Measurements from ENCODE around the gene WNT8A. TPM values are rescaled to one million over a fixed set of nuclear protein-coding genes. Genes with fewer than 3 reads are reported as not detected.

Gene WNT8A
- total RNA-seq, 2 experiments from 2014 or later, result not detected

DNA sequence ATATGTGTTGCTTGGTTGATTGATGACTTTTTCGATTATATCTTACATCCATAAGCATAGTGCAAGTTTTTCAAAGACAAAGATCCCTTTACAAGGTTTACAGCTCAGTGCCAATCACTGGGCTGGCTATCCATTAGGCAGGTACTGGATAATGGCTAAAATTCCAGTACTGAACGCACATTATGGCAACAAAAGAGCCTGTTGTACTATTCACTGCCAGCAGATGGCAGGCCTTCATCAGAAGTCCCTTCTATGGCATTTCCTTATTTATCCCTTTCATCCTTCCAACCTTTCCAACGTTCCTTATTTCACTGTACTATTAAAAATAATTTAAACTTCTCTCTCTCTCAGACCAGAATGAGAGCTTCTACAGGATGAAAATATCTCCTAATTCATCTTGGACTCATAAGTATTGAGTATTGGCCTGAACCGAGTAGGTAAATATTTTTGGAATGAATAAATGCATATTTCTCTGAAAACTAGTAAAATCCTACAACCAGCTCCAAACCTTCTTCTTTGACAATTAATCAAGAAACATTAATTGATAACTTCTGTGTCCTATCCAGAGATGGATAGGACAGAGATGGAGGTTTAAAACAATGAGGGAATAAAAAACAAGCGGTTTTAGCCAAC lies 6.7 kb upstream of the WNT8A start:
- ChIA-PET CTCF (interaction anchor here (0.6 to 5.9 kb wide), 21 partner anchors 9 to 299 kb away, joined by 3 to 37 read pairs (median 3); partner anchors contain the start of gene NME5), POLR2A (no interaction called here)

DNA sequence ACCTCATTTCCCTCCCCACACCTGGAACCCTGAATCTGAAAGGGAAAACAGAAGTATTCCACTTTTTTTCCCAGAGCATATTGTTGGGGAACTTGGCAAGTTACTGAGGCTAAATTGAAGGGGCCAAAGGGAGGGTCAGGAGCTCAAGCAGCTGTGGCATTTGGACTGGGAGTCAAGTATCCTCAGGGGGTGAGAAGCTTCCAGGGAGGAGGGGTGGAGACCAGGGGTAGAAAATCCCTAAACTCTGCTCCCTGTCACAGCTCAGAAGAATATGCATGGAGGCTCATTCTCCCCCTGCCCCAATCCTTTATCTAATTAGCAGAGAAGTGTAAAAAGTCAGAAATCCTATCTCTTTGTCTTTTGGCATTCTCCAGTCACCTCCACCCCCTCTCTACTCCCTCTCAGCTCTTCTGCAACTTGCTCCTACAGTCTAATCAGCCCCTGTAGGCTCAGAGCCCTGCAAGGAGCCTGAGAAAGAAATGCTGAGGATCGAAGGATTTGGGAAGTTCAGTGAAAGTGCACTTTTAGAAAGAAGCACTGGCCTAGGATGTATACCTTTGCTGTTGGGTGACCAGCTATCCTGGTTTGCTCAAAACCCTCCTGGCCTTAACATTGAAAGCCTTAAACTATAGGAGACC lies 5.7 kb upstream of the WNT8A start:
- POLR2A ChIA-PET, result no interaction called here
- CTCF ChIA-PET, result interaction anchor here (0.7 to 5.9 kb wide), 10 partner anchors 10 to 300 kb away, joined by 3 to 37 read pairs (median 5); no protein-coding TSS in a partner anchor

DNA sequence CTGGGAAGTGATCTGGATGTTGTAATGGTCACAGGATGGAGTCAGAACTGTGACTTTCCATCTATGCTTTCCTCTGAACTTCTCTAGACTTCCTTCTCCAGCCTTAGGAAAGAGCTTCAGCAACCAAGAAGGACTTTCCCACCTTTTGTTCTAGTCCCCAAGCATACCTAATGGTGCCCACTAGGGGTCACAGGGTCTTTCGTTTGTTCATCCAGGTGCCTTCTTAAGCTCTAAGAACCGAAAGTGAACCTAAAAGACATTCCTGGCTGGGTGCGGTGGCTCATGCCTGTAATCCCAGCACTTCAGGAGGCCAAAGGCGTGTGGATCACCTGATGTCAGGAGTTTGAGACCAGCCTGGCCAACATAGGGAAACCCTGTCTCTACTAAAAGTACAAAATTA lies 1.8 kb upstream of the WNT8A start:
- CTCF ChIA-PET, result interaction anchor here (1.2 to 1.7 kb wide), 3 partner anchors 15 to 52 kb away, joined by 3 to 7 read pairs (median 5); no protein-coding TSS in a partner anchor
- POLR2A ChIA-PET, result no interaction called here

DNA sequence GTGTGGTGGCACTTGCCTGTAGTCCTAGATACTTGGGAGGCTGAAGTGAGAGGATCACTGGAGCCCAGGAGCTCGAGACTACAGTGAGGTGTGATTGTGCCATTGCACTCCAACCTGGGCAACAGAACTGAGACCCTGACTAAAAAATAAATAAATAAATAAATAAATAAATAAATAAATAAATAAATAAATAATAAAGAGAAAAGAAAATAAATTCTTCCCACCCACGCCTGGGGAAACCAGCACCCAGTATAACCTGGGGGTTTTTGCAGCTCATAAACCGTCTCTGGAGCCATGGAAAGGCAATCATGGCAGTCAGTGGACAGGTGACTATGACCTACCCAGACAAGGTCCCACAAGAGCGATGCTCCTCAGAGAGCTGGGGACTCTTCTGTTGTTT lies 7.9 kb downstream of the WNT8A start:
- ChIA-PET CTCF (interaction anchor here (0.6 kb wide), 1 partner anchor 41 kb away, joined by 3 read pairs; no protein-coding TSS in a partner anchor), POLR2A (interaction anchor here (0.6 kb wide), 1 partner anchor 50 kb away, joined by 3 read pairs; no protein-coding TSS in a partner anchor)

DNA sequence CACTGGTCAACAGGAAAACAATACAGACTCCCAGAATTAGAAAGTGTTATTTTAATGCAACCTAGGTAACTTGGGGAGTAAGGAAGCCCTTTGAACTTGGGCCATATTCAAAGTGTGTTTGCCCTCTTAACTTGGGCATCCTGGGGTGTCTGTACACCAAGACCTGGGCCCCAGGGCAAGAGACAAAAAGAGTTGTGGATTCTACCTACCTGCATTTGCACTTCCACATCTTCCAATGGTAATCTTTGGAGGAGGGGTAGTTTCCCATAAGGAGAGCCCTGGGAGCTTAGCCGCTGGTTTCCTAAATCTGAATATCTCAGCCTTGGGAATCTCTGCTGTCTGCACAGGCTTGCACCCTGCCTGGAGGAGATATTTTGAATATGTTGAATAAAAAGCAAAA lies 8.5 kb downstream of the WNT8A start:
- ChIA-PET POLR2A (no interaction called here), CTCF (interaction anchor here (0.6 kb wide), 1 partner anchor 41 kb away, joined by 3 read pairs; no protein-coding TSS in a partner anchor)

DNA sequence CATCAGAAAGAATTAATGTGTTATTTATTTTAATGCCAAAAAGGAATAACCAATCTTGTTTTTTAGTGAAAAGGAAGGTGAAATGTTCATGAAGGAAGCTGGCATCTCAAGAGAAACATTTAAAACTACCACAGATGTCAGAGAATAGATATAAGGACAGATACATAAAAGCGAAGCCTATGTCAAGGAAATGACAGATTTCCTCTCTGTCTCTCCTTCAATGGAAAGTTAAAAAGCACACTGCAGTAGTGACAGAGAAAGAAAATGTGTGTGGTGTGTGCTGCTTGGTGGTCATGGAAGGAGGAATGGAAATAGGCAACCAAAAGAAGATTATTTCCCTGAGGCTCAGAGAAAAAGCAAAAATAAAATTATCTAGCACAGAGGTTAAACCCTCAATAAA lies 9.2 kb downstream of the WNT8A start:
- CTCF ChIA-PET, result no interaction called here
- POLR2A ChIA-PET, result no interaction called here

DNA sequence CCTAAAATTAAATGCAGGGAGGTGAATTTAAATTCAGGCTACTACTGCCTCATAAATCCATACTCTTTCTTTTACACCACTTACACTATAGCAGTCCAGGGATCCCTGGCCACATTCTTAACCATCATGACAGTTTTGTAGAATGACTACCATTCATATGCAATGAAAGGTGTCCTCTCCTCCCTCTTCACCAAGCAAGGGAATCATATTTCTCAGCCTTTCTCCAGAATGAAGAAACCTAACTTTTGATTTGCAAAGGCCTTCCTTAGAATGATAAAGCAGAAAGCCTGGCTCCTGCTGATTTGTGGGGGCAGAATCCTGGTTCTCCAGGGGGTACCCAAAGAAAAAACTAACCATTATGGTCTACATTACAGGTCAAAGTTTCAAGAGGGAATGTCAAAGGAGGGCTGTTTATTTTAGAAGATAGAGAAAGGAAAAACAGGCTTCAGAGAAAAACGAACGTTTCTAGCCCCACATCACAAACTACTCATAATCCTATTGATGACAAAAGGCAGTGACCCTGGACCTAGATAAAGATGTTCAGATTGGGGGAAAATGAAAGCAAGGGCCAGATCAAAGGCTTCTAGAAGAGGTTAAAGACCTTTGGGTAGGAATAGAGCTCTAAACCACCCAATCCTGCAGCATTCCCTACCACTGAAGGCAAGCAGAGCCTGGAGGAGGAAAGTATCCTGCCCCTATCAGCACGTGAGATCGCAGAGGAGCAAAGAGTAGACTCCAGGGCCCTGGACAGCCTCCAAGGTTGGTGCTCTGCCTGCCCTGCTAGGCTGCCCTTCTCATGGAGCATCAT lies 11.5 kb downstream of the WNT8A start:
- POLR2A ChIA-PET, result no interaction called here
- CTCF ChIA-PET, result interaction anchor here (0.8 kb wide), 1 partner anchor 64 kb away, joined by 3 read pairs; no protein-coding TSS in a partner anchor

DNA sequence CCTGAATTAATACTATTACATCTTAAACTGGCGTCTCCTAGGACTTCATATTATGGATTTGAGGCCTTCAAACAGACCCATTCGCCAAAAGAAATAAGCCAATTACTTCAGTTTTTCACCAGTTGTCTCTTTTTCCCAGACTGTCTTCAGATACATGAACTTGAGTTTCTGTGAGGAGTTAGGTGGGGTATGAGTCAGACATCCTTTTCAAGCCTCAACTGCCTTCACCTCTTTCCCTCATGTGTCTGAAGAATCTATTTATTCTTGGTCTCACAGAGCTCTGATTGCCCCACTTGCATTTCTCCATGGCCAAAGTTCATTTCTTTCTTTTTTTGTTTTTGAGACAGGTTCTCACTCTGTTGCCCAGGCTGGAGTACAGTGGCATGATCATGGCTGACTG lies 12.5 kb downstream of the WNT8A start:
- CTCF ChIA-PET, result interaction anchor here (0.6 kb wide), 1 partner anchor 35 kb away, joined by 3 read pairs; no protein-coding TSS in a partner anchor
- POLR2A ChIA-PET, result no interaction called here

DNA sequence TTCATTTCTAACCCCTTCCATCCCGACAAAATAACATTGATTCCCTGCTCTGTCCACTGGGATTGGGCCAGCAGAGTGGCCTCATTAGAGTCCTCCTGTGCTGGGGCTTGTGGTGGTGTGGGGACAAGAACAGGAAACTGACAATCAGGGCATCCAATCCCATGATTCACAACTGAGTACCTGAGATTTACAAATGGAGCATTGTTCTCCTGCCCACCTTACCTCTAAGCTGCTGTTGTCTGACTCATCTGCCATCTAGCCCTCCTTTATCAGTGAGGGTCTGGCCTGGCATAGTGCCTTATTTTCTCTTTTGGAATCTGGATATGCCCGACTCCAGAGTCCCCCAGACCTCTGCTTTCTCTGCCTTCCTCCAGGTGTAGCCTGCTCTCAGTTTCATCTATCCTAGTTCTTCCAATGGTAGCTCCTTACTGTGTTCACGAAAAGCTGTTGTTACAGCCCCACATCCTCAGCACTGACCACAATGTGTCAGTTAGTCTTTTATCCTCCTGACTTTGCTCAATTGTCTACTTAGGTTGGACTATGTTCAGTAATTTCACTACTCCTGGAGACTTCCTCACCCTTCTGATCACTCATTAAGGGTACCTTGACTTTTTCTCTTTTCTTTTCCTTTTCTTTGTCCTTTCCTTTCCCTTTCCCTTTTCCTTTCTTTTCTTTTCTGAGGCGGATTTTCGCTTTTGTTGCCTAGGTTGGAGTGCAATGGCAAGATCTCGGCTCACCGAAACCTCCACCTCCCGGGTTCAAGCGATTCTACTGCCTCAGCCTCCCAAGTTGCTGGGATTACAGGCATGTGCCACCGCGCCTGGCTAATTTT lies 13.4 kb downstream of the WNT8A start:
- CTCF ChIA-PET, result interaction anchor here (0.6 kb wide), 1 partner anchor 34 kb away, joined by 3 read pairs; no protein-coding TSS in a partner anchor
- POLR2A ChIA-PET, result no interaction called here

DNA sequence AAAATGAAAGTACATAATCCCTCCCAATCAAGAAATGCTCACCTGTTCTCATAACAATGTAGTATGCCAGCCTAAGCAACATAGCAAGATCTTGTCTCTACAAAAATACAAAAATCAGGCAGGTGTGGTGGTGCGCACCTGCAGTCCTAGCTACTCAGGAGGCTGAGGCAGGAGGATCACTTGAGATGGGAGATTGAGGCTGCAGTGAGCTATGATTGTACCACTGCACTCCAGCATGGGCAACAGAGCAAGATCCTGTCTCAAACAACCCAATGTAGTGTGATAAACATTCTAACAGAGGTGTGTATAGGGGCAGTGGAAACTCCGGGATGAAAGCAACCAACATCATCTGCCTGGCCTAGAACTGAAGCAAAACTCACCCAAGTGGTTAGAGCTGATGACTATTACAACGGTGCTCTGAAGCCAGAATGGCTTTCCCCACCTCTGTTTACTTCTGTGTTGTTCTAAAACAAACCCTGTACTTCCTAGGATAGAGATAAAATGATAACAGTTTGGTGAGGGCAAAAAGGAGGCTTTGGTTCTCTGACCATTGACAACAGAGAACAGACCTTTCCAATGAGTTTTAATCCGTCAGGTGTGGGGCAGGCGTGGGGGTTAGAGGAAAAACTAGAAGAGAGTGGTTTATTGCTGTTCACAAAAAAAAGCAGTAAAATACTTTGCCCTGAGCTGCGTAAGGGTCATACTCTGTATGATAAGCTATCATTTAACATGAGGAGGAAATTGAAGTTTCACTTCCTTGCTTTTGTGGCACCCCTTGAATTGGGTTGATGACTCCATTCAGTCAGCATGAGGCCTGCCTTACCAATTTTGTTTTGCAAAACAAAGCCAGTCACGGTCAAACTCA lies 18.9 kb downstream of the WNT8A start:
- ChIA-PET CTCF (no interaction called here), POLR2A (no interaction called here)

DNA sequence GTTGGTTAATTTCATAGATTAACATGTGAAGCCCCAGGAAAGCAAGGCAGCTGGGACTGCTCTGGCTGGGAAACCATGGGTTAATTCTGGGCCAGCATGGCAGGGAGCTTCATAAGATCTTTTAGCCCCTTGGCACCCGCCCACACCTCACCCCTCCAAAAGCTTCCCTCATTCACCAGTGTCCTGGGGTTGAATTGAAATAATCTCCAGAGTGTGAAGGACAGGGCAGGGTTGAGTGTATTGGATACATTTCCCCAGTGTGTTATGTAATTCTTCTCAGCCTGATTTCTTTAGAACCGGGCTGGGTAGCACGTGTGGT lies 19.4 kb downstream of the WNT8A start:
- POLR2A ChIA-PET, result no interaction called here

DNA sequence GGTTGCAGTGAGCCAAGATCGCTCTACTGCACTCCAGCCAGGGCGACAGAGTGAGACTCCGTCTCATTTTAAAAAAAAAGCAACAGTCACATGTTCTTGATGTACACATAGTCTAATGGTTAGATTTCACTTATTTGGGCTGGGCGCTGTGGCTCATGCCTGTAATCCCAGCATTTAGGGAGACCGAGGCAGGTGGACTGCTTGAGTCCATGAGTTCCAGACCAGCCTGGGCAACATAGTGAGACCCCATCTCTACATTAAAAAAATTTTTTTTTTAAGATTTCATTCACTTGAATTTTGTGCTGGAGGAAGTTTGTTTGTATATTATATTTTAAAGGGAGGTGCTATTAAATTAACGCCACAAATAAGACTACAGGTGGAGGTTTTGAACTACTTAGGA lies 21.9 kb downstream of the WNT8A start:
- CTCF ChIA-PET, result no interaction called here
- POLR2A ChIA-PET, result no interaction called here

More for the DNA sequence above, 19.4 kb downstream of the WNT8A start:
- CTCF ChIA-PET, result interaction anchor here (0.8 kb wide), 1 partner anchor 30 kb away, joined by 5 read pairs; no protein-coding TSS in a partner anchor

DNA sequence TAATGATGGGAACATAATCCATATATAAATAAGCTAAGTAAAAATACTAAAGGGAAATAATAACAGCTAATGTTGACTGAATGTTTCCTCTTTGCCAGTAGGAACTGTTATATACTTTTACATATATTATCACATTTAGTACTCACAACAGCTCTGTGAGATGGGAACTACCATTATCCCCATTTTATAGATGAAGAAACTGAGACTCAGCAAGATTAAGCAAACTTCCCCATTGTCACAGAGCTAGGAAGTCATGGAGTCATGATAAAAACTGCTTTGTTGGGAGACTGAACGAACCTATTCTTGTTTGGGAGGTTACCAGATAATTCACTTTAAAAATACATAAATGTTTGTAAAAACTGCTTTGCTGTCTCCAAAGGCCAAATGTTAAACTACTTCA lies 23.4 kb downstream of the WNT8A start:
- ChIA-PET POLR2A (no interaction called here), CTCF (no interaction called here)

DNA sequence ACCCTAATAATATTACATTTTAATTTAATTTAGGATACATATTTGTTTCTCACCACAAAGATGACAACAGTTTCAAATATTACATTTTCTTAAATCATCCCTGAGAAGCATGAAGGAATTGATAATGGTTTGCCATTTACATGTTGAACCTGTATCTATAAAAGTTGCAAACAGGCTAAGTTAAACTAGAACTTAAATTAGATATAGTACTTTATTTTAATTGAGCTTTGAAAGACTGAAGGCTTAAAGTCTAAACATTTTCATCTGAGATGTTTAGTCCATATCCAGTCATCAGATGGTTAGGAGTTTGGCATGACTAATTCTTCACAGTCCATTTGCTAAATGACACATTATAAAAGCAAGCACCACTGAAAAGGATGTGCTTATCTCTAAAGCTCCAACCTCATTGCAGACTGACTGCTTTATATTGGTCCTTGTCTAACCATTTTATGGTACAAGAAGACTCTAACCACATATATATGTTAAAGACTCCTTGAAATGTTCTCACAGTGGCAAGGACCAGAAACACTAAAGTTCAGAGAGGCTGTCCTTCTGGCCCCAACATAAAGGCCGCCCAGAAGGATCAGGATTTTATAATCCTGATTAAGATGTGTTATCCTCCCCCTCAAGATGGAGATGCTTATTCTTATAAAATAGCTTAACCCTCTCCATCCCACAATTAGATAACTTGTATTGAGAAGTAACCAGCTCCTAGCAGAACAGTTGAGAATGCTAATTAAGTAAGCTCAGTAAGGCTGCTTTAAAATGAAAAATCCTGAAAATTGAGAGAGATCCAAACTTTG lies 25.8 kb downstream of the WNT8A start:
- CTCF ChIA-PET, result interaction anchor here (1.6 kb wide), 1 partner anchor 32 kb away, joined by 4 read pairs; no protein-coding TSS in a partner anchor
- POLR2A ChIA-PET, result interaction anchor here (0.5 to 0.7 kb wide), 2 partner anchors 81 to 1235 kb away, joined by 3 to 6 read pairs; no protein-coding TSS in a partner anchor

DNA sequence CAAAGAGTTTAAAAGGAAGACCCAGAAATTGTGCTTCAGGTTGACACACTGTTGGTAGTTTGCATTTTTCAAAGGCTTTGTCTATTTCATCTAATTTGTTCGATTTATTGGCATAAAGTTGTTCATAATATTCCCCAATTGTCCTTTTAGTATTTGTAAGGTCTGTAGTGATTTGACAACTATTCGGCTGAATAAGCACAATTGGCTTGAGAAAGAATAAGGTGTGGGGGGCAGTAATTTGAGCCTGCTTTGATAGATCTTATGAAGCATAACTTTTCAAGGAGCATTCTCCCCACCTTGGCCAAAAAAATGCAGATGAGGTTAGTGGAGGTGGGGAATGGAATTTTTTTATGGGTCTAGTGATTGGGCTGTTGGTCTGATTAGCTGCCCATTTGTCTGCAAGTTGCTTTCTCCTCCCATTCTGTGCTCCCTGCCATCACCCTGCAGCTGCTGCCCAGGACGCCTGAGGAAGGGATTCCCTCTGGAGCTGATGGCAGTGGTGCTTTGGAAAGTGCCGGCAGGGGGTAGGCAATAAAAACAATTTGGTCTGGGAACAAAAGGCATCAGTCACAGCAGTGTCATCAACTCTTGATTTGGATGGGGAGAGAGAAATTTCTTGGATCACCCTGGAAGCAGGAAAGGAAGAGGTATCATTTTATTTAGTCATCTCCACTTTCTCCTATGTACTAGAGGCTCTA lies 26.6 kb downstream of the WNT8A start:
- CTCF ChIA-PET, result no interaction called here
- POLR2A ChIA-PET, result no interaction called here

DNA sequence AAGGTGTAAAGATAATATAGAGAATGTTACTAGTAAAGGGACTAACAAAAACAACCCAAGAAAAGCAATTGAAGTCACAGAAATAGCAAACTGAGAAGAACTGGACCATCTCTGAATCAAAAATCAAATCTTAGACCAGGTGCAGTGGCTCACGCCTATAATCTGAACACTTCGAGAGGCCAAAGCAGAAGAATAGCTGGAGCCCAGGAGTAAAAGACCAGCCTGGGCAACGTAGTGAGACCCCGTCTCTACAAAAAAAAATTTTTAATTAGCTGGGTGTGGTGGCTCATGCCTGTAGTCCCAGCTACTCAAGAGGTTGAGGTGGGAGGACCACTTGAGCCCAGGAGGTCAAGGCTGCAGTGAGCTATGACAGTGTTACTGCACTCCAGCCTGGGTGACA lies 27.3 kb downstream of the WNT8A start:
- POLR2A ChIA-PET, result no interaction called here
- CTCF ChIA-PET, result no interaction called here

DNA sequence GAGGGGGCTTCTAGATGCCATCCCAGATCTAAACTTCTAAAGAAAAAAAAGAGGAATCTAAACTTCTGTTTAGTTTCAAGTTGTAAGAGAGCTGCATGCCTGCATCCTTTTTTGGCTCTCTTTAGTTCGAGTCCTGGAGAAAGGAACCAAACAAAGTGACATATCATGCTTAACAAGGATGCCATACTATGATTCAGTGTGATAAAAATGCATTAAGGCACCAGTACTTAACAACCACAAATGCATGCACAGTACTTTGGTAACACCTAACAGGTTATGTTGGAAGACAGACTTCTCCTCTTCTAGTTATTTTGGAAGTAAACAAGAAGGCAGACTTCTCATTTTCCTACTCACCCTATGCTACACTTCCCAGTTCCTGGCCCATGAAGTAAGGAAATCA lies 28.1 kb downstream of the WNT8A start:
- CTCF ChIA-PET, result no interaction called here
- POLR2A ChIA-PET, result no interaction called here

Data from activated CD8-positive, alpha-beta memory T cell treated with anti-CD3 and anti-CD28 coated beads for 36 hours (primary cell).